HuH-7 (cell line): ENCODE measurements around the gene MSMB.
"Not testable (repeated sequence)": the region's sequence is repeated elsewhere in the genome, so short reads cannot be mapped to it uniquely, and the experiment has no call there.

ENCODE experiments used
- DNase-seq: peaks from one replicate; pipeline ENCODE4 v3.0.0; 2011; ENCODE audit warnings: low spot score

The MSMB gene

GRCh38 chr10:46006219-46006618 lies 39.9 kb downstream of the MSMB start:
- no peak for DNase-seq

- no peak for DNase-seq
Measured at GRCh38 chr10:46005383-46005782, 40.7 kb downstream of the MSMB start.

GRCh38 chr10:46004963-46005362 lies 41.1 kb downstream of the MSMB start:
- no peak for DNase-seq

GRCh38 chr10:46002916-46003693 lies 43.0 kb downstream of the MSMB start:
- no peak for DNase-seq

- not testable (repeated sequence) for DNase-seq
Measured at GRCh38 chr10:46002189-46002687, 43.8 kb downstream of the MSMB start.

- DNase-seq: no peak
Measured at GRCh38 chr10:46001187-46001756, 44.8 kb downstream of the MSMB start.

GRCh38 chr10:46000538-46000937 lies 45.5 kb downstream of the MSMB start:
- no peak for DNase-seq

- not testable (repeated sequence) for DNase-seq
Measured at GRCh38 chr10:45999955-46000354, 46.1 kb downstream of the MSMB start.

- DNase-seq: peak; percentile 31
Measured at GRCh38 chr10:45997994-45998763, 47.9 kb downstream of the MSMB start.

- DNase-seq: no peak
Measured at GRCh38 chr10:45997557-45997956, 48.5 kb downstream of the MSMB start.

GRCh38 chr10:45985590-45985989 lies 60.5 kb downstream of the MSMB start:
- not testable (repeated sequence) for DNase-seq

GRCh38 chr10:45984473-45984872 lies 61.6 kb downstream of the MSMB start:
- DNase-seq: not testable (repeated sequence)

- not testable (repeated sequence) for DNase-seq
Measured at GRCh38 chr10:45983538-45984186, 62.4 kb downstream of the MSMB start.
